ENCODE results near the gene BANF2.

DNA sequence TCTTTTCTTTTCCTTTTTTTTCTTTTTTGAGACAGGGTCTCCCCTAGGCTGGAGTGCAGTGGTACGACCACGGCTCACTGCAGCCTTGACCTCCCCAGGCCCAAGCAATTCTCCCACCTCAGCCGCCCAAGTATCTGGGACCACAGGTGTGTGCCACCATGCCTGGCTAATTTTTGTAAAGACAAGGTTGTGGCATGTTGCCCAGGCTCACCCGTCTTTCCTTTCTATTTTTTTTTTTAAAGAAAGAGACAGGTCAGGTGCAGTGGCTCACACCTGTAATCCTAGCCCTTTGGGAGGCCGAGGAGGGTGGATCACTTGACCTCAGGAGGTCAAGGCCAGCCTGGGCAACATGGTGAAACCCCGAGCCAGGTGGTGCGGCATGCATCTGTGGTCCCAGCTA is 16.6 kb downstream of the BANF2 start:
- TF ChIP-seq, protein P1, sequence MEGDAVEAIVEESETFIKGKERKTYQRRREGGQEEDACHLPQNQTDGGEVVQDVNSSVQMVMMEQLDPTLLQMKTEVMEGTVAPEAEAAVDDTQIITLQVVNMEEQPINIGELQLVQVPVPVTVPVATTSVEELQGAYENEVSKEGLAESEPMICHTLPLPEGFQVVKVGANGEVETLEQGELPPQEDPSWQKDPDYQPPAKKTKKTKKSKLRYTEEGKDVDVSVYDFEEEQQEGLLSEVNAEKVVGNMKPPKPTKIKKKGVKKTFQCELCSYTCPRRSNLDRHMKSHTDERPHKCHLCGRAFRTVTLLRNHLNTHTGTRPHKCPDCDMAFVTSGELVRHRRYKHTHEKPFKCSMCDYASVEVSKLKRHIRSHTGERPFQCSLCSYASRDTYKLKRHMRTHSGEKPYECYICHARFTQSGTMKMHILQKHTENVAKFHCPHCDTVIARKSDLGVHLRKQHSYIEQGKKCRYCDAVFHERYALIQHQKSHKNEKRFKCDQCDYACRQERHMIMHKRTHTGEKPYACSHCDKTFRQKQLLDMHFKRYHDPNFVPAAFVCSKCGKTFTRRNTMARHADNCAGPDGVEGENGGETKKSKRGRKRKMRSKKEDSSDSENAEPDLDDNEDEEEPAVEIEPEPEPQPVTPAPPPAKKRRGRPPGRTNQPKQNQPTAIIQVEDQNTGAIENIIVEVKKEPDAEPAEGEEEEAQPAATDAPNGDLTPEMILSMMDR (IDR thresholded peaks at IDR 0.05), result no peak
- TF ChIP-seq POLR2A (IDR thresholded peaks at IDR 0.05), result no peak
- no peak for TF ChIP-seq POLR2AphosphoS5 (IDR thresholded peaks at IDR 0.05)

All from suprapubic skin (tissue), 4 donors.